ENCODE results near the gene SRXN1.

DNA sequence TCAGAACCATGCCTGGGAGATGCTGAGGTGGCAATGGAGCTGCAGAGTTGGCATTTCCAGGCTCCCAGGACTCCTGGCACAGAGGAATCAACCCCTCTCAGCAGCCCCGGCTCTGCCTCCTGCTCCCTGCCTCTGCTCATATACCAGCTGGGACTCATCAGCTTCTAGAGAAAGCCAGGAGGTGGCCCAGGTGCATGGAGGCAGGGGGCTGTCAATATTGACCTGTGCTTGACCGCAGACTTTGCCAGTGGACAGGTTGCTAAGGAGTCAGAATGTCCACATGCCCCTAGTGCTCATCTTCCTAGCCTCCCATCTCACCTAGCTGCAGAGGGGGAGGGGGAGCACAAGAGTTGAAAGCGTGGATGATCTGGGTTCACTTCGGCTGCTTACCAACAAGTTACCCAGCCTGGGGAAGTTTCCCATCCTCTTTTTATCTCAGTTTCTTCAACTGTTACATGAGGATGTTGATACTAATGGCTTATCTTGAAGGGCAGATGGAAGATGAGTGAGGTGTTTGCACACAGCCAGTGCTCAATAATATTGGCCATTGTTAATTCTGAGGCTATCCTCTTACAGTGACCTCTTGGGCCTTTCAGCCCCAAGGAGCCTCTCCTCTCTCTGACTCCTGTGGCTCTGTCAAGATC, 31.8 kb upstream of the SRXN1 start:
- TF ChIP-seq FOXM1 (IDR thresholded peaks at IDR 0.05; ENCODE audit: borderline replicate concordance) (no peak), HDGF (IDR thresholded peaks at IDR 0.05; ENCODE audit: borderline replicate concordance) (no peak), SUZ12 (IDR thresholded peaks at IDR 0.05) (no peak), FOXA1 (IDR thresholded peaks at IDR 0.05) (no peak), NFRKB (IDR thresholded peaks at IDR 0.05) (no peak), FOXK2 (IDR thresholded peaks at IDR 0.05) (no peak), LEF1 (IDR thresholded peaks at IDR 0.05; ENCODE audit: borderline replicate concordance) (no peak), SP1 (IDR thresholded peaks at IDR 0.05) (no peak), BHLHE40 (IDR thresholded peaks at IDR 0.05; ENCODE audit: borderline replicate concordance) (no peak), ELF4 (IDR thresholded peaks at IDR 0.05) (no peak), ZNF384 (IDR thresholded peaks at IDR 0.05) (no peak)

Measured in HEK293T (cell line).